ENCODE results near the gene AP2A1. TPM values are rescaled to one million over a fixed set of nuclear protein-coding genes. Genes with fewer than 3 reads are reported as not detected.
A peak's percentile ranks its signal among the peaks of the same experiment; 100 is the strongest.

Gene AP2A1
- total RNA-seq, 1 experiment from 2014 or later, result 72.1 TPM

- POLR2A ChIA-PET, result no interaction called here
- H3K4me3 ChIP-seq (ENCODE audit: low read depth in 2 of 2, low read length in 2 of 2), result no peak overlapping the region
- no peaks in the 10 kb centered on the region for H3K27me3 ChIP-seq (ENCODE audit: control insufficient read depth, insufficient read depth, low read length)
- 0 out of 2 replicates have a peak, but pooled peaks have one; percentile 23 for ATAC-seq
- no peak for DNase-seq (ENCODE audit: low read depth, low spot score)
- BruUV-seq (replicated peaks), result no TSS peak
- H3K4me1 ChIP-seq (ENCODE audit: control insufficient read depth, insufficient read depth, low read length), result no peaks in the 10 kb centered on the region
- no peak for TF ChIP-seq REST (IDR thresholded peaks at IDR 0.05; ENCODE audit: insufficient read depth in 1 of 2, low read depth in 2 of 2, low read length in 1 of 2)
- TF ChIP-seq, protein P1, sequence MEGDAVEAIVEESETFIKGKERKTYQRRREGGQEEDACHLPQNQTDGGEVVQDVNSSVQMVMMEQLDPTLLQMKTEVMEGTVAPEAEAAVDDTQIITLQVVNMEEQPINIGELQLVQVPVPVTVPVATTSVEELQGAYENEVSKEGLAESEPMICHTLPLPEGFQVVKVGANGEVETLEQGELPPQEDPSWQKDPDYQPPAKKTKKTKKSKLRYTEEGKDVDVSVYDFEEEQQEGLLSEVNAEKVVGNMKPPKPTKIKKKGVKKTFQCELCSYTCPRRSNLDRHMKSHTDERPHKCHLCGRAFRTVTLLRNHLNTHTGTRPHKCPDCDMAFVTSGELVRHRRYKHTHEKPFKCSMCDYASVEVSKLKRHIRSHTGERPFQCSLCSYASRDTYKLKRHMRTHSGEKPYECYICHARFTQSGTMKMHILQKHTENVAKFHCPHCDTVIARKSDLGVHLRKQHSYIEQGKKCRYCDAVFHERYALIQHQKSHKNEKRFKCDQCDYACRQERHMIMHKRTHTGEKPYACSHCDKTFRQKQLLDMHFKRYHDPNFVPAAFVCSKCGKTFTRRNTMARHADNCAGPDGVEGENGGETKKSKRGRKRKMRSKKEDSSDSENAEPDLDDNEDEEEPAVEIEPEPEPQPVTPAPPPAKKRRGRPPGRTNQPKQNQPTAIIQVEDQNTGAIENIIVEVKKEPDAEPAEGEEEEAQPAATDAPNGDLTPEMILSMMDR (IDR thresholded peaks at IDR 0.05), result no peak
- no peak for TF ChIP-seq SIN3A (IDR thresholded peaks at IDR 0.05; ENCODE audit: borderline replicate concordance, insufficient read depth, low read depth, low read length)
- no peak for TF ChIP-seq TCF7L2 (IDR thresholded peaks at IDR 0.05; ENCODE audit: low read depth, low read length)
- TF ChIP-seq POLR2AphosphoS5 (IDR thresholded peaks at IDR 0.05; ENCODE audit: low read depth, low read length), result no peak
- CTCF ChIA-PET, result no interaction called here
- no peak overlapping the region for H3K27ac ChIP-seq (ENCODE audit: low read length)
- intact Hi-C loops (cut with micrococcal nuclease; ENCODE audit: unreplicated experiment) (no loop called here), in situ Hi-C loops (cut with HindIII; ENCODE audit: low pct_unique_long_range_greater_than_20kb, low sequenced_read_pairs) (no loop called here)
- no peaks in the 10 kb centered on the region for H3K36me3 ChIP-seq (ENCODE audit: control insufficient read depth, insufficient read depth, low read length)
- H3K9me3 ChIP-seq (ENCODE audit: control insufficient read depth, insufficient read depth, low read depth, low read length), result no peaks in the 10 kb centered on the region
These were observed 35.3 kb downstream of the AP2A1 start for GRCh38 chr19:49801966-49802661.

DNA sequence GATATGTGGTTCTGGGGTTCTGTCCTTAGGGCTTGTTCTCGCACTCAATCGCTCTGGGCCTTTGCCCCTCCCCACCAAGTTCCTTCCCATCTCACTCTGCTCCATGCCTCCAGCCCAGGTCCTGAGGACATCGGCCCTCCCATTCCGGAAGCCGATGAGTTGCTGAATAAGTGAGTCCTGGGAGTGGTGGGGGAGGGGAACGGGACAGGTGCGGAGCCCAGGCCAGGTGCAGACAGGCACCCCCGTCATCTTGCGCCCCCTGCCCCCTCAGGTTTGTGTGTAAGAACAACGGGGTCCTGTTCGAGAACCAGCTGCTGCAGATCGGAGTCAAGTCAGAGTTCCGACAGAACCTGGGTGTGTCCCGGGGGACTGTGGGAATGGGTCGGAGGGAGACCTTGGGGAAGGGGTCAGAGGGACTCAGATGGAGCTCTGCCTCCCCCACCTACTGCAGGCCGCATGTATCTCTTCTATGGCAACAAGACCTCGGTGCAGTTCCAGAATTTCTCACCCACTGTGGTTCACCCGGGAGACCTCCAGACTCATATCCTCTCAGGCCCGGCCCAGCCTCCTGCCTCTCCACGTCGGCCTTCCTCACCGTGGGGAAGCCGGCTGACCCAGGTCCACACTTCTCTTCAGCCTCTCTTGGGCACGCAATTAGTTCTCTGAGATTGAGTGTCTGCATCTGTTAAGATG is 36.2 kb downstream of the AP2A1 start:
- TF ChIP-seq REST (IDR thresholded peaks at IDR 0.05; ENCODE audit: insufficient read depth in 1 of 2, low read depth in 2 of 2, low read length in 1 of 2) (no peak), TCF7L2 (IDR thresholded peaks at IDR 0.05; ENCODE audit: low read depth, low read length) (no peak), POLR2AphosphoS5 (IDR thresholded peaks at IDR 0.05; ENCODE audit: low read depth, low read length) (no peak), SIN3A (IDR thresholded peaks at IDR 0.05; ENCODE audit: borderline replicate concordance, insufficient read depth, low read depth, low read length) (no peak)
- TF ChIP-seq, protein P1 (IDR thresholded peaks at IDR 0.05), result no peak
- ATAC-seq, result no peak
- no peak overlapping the region for H3K4me3 ChIP-seq (ENCODE audit: low read depth in 2 of 2, low read length in 2 of 2)
- POLR2A ChIA-PET, result no interaction called here
- intact Hi-C loops (cut with micrococcal nuclease; ENCODE audit: unreplicated experiment) (no loop called here), in situ Hi-C loops (cut with HindIII; ENCODE audit: low pct_unique_long_range_greater_than_20kb, low sequenced_read_pairs) (no loop called here)
- no peaks in the 10 kb centered on the region for H3K9me3 ChIP-seq (ENCODE audit: control insufficient read depth, insufficient read depth, low read depth, low read length)
- no peaks in the 10 kb centered on the region for H3K4me1 ChIP-seq (ENCODE audit: control insufficient read depth, insufficient read depth, low read length)
- DNase-seq (ENCODE audit: low read depth, low spot score), result no peak
- CTCF ChIA-PET, result no interaction called here
- no peak overlapping the region for H3K27ac ChIP-seq (ENCODE audit: low read length)
- no TSS peak for BruUV-seq (replicated peaks)
- H3K27me3 ChIP-seq (ENCODE audit: control insufficient read depth, insufficient read depth, low read length), result no peaks in the 10 kb centered on the region
- H3K36me3 ChIP-seq (ENCODE audit: control insufficient read depth, insufficient read depth, low read length), result no peaks in the 10 kb centered on the region

Data from Panc1 (cell line).